22Rv1 (cell line): ENCODE data around the gene TRMT1.

Source experiments
- ZFX ChIP-seq: fragments of 450-650 bp; IDR thresholded peaks from 2 replicates; pipeline ENCODE4 v1.6.1; 2017; ENCODE audit warnings: antibody characterized with exemption, borderline replicate concordance
- TF ChIP-seq, protein P1 (sequence below): fragments of 450-650 bp; IDR thresholded peaks from 2 replicates; pipeline ENCODE4 v1.5.1; 2017; ENCODE audit warnings: mild to moderate bottlenecking

DNA sequence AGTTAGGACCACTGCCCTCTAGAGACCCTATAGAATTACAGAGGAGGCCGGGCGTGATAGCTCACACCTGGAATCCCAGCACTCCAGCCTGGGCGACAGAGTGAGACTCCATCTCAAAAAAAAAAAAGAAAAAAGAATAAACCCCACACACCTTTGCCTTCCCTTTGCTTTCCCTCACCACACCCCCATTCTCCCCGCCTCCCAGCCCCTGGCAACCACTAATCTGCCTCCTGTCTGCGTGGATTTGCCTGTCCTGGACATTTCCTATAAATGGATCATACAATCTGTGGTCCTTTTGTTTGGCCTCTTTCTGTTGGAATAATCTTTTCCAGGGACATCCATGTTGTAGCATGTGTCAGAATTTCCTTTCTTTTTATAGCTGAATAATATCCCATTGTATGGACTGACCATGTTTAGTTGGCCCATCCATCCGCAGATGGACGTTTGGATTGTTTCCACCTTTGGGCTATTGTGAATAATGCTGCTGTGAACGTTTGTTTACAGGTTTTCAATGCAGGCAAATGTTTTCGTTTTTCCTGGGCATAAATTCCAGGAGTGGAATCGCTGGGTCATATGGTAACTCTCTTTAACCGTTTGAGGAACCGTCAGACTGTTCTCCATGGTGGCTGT lies 16.8 kb upstream of the TRMT1 start:
- TF ChIP-seq, protein P1, sequence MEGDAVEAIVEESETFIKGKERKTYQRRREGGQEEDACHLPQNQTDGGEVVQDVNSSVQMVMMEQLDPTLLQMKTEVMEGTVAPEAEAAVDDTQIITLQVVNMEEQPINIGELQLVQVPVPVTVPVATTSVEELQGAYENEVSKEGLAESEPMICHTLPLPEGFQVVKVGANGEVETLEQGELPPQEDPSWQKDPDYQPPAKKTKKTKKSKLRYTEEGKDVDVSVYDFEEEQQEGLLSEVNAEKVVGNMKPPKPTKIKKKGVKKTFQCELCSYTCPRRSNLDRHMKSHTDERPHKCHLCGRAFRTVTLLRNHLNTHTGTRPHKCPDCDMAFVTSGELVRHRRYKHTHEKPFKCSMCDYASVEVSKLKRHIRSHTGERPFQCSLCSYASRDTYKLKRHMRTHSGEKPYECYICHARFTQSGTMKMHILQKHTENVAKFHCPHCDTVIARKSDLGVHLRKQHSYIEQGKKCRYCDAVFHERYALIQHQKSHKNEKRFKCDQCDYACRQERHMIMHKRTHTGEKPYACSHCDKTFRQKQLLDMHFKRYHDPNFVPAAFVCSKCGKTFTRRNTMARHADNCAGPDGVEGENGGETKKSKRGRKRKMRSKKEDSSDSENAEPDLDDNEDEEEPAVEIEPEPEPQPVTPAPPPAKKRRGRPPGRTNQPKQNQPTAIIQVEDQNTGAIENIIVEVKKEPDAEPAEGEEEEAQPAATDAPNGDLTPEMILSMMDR: no peak
- TF ChIP-seq ZFX: no peak
